K562 (cell line): Measurements from ENCODE around the gene IDUA. TPM values are rescaled to one million over a fixed set of nuclear protein-coding genes. Genes with fewer than 3 reads are reported as not detected.

Source experiments
- ATAC-seq: fragments of 200-7000 bp; cut with Tn5 transposase; 3 replicates; pipeline ENCODE4 v1.9.1; 2020; ENCODE audit warnings: moderate library complexity
- BruUV-seq: library from RNA; stranded (reverse); fragments of 400-500 nt; replicated peaks from 2 replicates; lab custom pipeline; 2021; lab: Mats Ljungman, UMichigan
- CTCF ChIA-PET: fragments of 300-600 bp; formaldehyde crosslinking; extraction: SDS; loops from one replicate; lab custom pipeline; 2021; ENCODE audit warnings: low intra/inter-chr PET ratio; lab: Yijun Ruan, JAX
- POLR2A ChIA-PET: fragments of 300-600, 350-650 bp; sonication (Branson Sonifier 250); formaldehyde crosslinking; extraction: SDS; loops from one replicate; lab custom pipeline; 2021; ENCODE audit warnings: antibody characterized with exemption, inconsistent platforms; lab: Yijun Ruan, JAX
- DNase-seq, 4 experiments: peaks; one replicate each; pipeline versions ENCODE4 v3.0.0 to v3.0.0-alpha.2; 2011 to 2018; ENCODE audit warnings: low spot score in 3 of 4, mixed read lengths in 3 of 4; ENCODE audit errors: extremely low read depth in 1 of 4
- FAIRE-seq: peaks from 2 replicates; lab custom pipeline; 2011; peaks lifted over from hg19 to GRCh38; lab: Jason Lieb, UNC
- H2AFZ ChIP-seq: 2 replicates; pipeline ENCODE4 v1.6.0; 2011; ENCODE audit warnings: low read depth, low read length, control low read depth, inconsistent platforms
- H3K27ac ChIP-seq: fragments of 200-600 bp; 3 replicates; pipeline ENCODE4 v1.8.0; 2011; ENCODE audit warnings: low read depth, mild to moderate bottlenecking, control low read depth, inconsistent platforms, low read length, moderate library complexity, mixed read lengths; ENCODE audit errors: extremely low read depth
- H3K27me3 ChIP-seq, 2 experiments: fragments of 300-600 bp in 1 of 2; 2 replicates in 1 of 2; 3 replicates in 1 of 2; pipeline versions ENCODE4 v1.6.0 to v1.8.0; 2011; ENCODE audit warnings: inconsistent platforms in 2 of 2, low read length in 2 of 2, mild to moderate bottlenecking in 1 of 2, mixed read lengths in 1 of 2, moderate library complexity in 1 of 2; ENCODE audit not compliant: control insufficient read depth in 2 of 2, insufficient read depth in 2 of 2
- H3K36me3 ChIP-seq: fragments of 300-600 bp; 3 replicates; pipeline ENCODE4 v1.8.0; 2011; ENCODE audit warnings: mild to moderate bottlenecking, low read length, inconsistent platforms; ENCODE audit not compliant: control insufficient read depth, insufficient read depth
- H3K4me1 ChIP-seq, 2 experiments: fragments of 200-600 bp in 1 of 2; replicated peaks in 1 of 2; 2 replicates in 1 of 2; 3 replicates in 1 of 2; pipeline versions ENCODE4 v1.5.1 to v1.8.0; 2011; ENCODE audit warnings: inconsistent platforms in 2 of 2, low read length in 2 of 2, mild to moderate bottlenecking in 1 of 2, mixed read lengths in 1 of 2, moderate library complexity in 1 of 2; ENCODE audit not compliant: control insufficient read depth in 2 of 2, insufficient read depth in 2 of 2
- H3K4me2 ChIP-seq: 2 replicates; pipeline ENCODE4 v1.6.1; 2011; ENCODE audit warnings: low read length, control low read depth, inconsistent platforms, mixed read lengths; ENCODE audit not compliant: insufficient read depth
- H3K4me3 ChIP-seq: fragments of 200-600 bp; sonication (generic), shearing (Covaris generic); 2 replicates; pipeline ENCODE4 v1.5.1; 2016; ENCODE audit warnings: control low read depth, inconsistent platforms
- H3K79me2 ChIP-seq: fragments of 200-600 bp; 3 replicates; pipeline ENCODE4 v1.8.0; 2011; ENCODE audit warnings: low read length, inconsistent platforms; ENCODE audit not compliant: control insufficient read depth, insufficient read depth
- H3K9ac ChIP-seq, 2 experiments: 2 replicates each; pipeline versions ENCODE4 v1.6.0 to v1.6.1; 2011; ENCODE audit warnings: low read depth in 2 of 2, low read length in 2 of 2, control low read depth in 1 of 2, inconsistent platforms in 1 of 2, mild to moderate bottlenecking in 1 of 2, mixed read lengths in 1 of 2; ENCODE audit not compliant: insufficient read depth in 1 of 2
- H3K9me1 ChIP-seq: one replicate; pipeline ENCODE4 v1.6.0; 2011; ENCODE audit warnings: inconsistent platforms, mild to moderate bottlenecking, low read length, moderate library complexity; ENCODE audit not compliant: control insufficient read depth, insufficient read depth
- H3K9me3 ChIP-seq: replicated peaks from 2 replicates; pipeline ENCODE4 v1.5.1; 2011; ENCODE audit warnings: low read depth, low read length, inconsistent platforms; ENCODE audit not compliant: control insufficient read depth, insufficient read depth
- H4K20me1 ChIP-seq: replicated peaks from 2 replicates; pipeline ENCODE4 v1.6.1; 2011; ENCODE audit warnings: low read length, inconsistent platforms, mixed read lengths; ENCODE audit not compliant: control insufficient read depth, insufficient read depth
- CBX8 ChIP-seq: fragments of 200-600 bp; sonication (generic); IDR thresholded peaks from 2 replicates; pipeline ENCODE4 v1.6.1; 2012; ENCODE audit warnings: borderline replicate concordance, mixed run types, low read depth, mild to moderate bottlenecking, moderate library complexity, mixed read lengths, low read length, control low read depth, inconsistent platforms; ENCODE audit not compliant: poor library complexity, severe bottlenecking; ENCODE audit errors: extremely low read depth
- CCAR2 ChIP-seq: fragments of 200-400 bp; formaldehyde crosslinking; IDR thresholded peaks from 2 replicates; pipeline ENCODE4 v1.6.1; 2017; ENCODE audit warnings: mild to moderate bottlenecking, low read depth, low read length
- ELF4 ChIP-seq: fragments of 450-650 bp; formaldehyde crosslinking; IDR thresholded peaks from 2 replicates; pipeline ENCODE4 v1.4.0; 2022; ENCODE audit warnings: missing genetic modification characterization
- MAZ ChIP-seq, 2 experiments: fragments of 450-650 bp in 1 of 2; sonication (generic) in 1 of 2; formaldehyde crosslinking; IDR thresholded peaks in 1 of 2; conservative IDR thresholded peaks in 1 of 2; 2 replicates each; pipeline versions ENCODE4 v1.4.0 to v1.5.0; 2020; ENCODE audit warnings: mild to moderate bottlenecking in 1 of 2, missing genetic modification reagents in 1 of 2
- NR2C2 ChIP-seq, 2 experiments: fragments of 200-800 bp in 1 of 2; sonication (Bioruptor generic) in 1 of 2; sonication (generic) in 1 of 2; formaldehyde crosslinking in 1 of 2; IDR thresholded peaks; 2 replicates each; pipeline versions ENCODE4 v1.6.1 to v1.8.0; 2016 to 2022; ENCODE audit warnings: mild to moderate bottlenecking in 1 of 2, missing compliant biosample characterization in 1 of 2, missing genetic modification characterization in 1 of 2, missing genetic modification reagents in 1 of 2
- TSC22D4 ChIP-seq: fragments of 450-650 bp; IDR thresholded peaks from 2 replicates; pipeline ENCODE4 v1.6.1; 2016; ENCODE audit warnings: missing genetic modification characterization, missing biosample characterization, control low read depth
- YY1 ChIP-seq, 3 experiments: IDR thresholded peaks; 2 replicates each; pipeline ENCODE4 v1.6.1; 2011; ENCODE audit warnings: low read length in 2 of 3, mild to moderate bottlenecking in 2 of 3, moderate library complexity in 2 of 3, borderline replicate concordance in 1 of 3, control low read depth in 1 of 3, low read depth in 1 of 3; ENCODE audit not compliant: insufficient read depth in 3 of 3, insufficient replicate concordance in 2 of 3, control insufficient read depth in 1 of 3, insufficient read length in 1 of 3; ENCODE audit errors: extremely low read depth in 1 of 3
- ZNF146 ChIP-seq: IDR thresholded peaks from one replicate; pipeline ENCODE4 v1.6.1; 2018; ENCODE audit warnings: missing compliant biosample characterization; ENCODE audit not compliant: unreplicated experiment
- ZNF232 ChIP-seq: sonication (generic); formaldehyde crosslinking; IDR thresholded peaks from 2 replicates; pipeline ENCODE4 v1.8.0; 2022; ENCODE audit warnings: mild to moderate bottlenecking, missing genetic modification reagents
- WGBS: fragments of 100-300 bp; shearing (Covaris generic); methylation state at CpG from one replicate; pipeline ENCODE4 v1.1.6; 2016; ENCODE audit warnings: low coverage, mixed read lengths; ENCODE audit not compliant: insufficient coverage; ENCODE audit errors: missing lambda C conversion rate; 5-methylcytosine and 5-hydroxymethylcytosine counted together
- in situ Hi-C: fragments of 300-500 bp; cut with MboI; formaldehyde crosslinking; loops from 4 replicates; pipeline ENCODE4 v1.15.0; 2018; ENCODE audit warnings: inconsistent platforms, mixed read lengths
- intact Hi-C: fragments of 100-400 bp; cut with micrococcal nuclease; formaldehyde crosslinking; loops from 2 replicates; pipeline ENCODE4 v1.14.2; 2022
- polyA plus RNA-seq, 8 experiments: library from polyadenylated mRNA; depleted of rRNA in 4 of 8; stranded (reverse) in 5 of 8; unstranded in 3 of 8; fragments of >200 nt; fragmentation: Nextera tagmentation in 2 of 8; fragmentation: Illumina TruSeq in 1 of 8; extraction: Ambion mirVana in 2 of 8; extraction: Trizol in 1 of 8; gene quantifications; 2 replicates each; pipeline versions ENCODE4 v1.2.1 to v1.2.3, GENCODE V29; 2011 to 2014; ENCODE audit warnings: inconsistent platforms in 1 of 8, missing spikeins in 1 of 8
- total RNA-seq, 7 experiments: library from RNA; depleted of rRNA in 6 of 7; stranded (reverse); fragments of >200 nt in 6 of 7; fragmentation: Illumina TruSeq in 2 of 7; extraction: Trizol in 2 of 7; gene quantifications; 2 replicates each; pipeline versions ENCODE4 v1.2.1 to v1.2.3, GENCODE V29; 2011 to 2021; ENCODE audit warnings: low replicate concordance in 1 of 7
- TF ChIP-seq, protein P1 (sequence below), 2 experiments: fragments of 450-650 bp in 1 of 2; sonication (generic) in 1 of 2; formaldehyde crosslinking in 1 of 2; IDR thresholded peaks; 2 replicates each; pipeline versions ENCODE4 v1.7.1 to v1.9.0; 2016 to 2022; ENCODE audit warnings: inconsistent platforms in 1 of 2, mild to moderate bottlenecking in 1 of 2, missing genetic modification reagents in 1 of 2

Gene IDUA
- total and polyA plus RNA-seq, 9 of the 15 experiments (the other 6 are each of a cell fraction or from before 2014, with no cell fraction given), result 0.04 to 16.1 (median 1.2) TPM

DNA sequence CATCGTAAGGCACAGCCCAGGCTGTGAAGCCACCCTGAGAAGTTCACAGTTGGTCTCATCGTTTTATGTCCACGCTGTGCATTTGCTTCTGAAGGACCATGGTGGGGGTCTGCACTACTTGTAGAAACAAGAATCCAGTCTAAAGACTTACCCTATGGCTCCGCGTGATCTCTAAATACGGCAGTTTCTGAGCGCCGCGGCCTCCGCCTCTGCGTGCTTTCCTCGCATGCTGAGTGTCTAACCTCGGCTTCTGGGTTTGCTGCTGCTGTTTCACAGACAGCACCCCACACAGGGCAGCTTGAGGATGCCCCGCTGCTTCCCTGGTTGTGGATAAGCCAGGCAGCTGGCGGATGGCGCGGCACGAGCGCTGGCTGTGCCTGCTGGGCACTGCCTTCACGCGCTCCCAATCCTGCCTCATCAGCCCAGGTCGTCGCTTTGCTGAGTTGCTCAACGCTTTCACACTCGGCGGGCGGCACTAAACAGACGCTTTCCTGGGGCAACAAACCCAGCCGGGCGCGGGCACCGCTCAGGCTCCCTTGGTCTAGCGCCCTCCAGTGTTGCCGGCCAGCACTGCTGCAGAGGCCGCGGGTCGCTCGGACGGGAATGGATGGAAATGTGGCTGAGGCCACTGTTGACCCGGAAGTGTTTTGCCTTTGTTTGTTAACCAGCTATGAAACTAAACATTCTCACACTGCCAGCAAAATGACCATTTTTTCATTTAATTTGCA lies 63.8 kb downstream of the IDUA start:
- Histone ChIP-seq H3K9me3 (peaks cover 3% of the 10 kb centered on the region), H3K9ac (no peak overlapping the region), H3K4me1 (peaks cover 3 to 40% of the 10 kb centered on the region in 2 experiments; a peak in 2 of 5 replicates), H3K9me1 (no peaks in the 10 kb centered on the region), H3K4me3 (no peak overlapping the region), H3K27me3 (peaks cover 35 to 69% of the 10 kb centered on the region in 2 experiments), H3K4me2 (no peak overlapping the region), H4K20me1 (no peaks in the 10 kb centered on the region), H3K36me3 (no peaks in the 10 kb centered on the region), H3K79me2 (no peaks in the 10 kb centered on the region), H3K27ac (no peak overlapping the region), H2AFZ (no peak overlapping the region)
- no peak for FAIRE-seq
- ChIA-PET POLR2A (no interaction called here), CTCF (no interaction called here)
- in situ Hi-C loops (no loop called here), intact Hi-C loops (no loop called here)
- BruUV-seq, result no TSS peak
- peak; percentile 58 for ATAC-seq
- peak in 2 of 4 experiments; percentile 20 to 37 for DNase-seq
- WGBS, result 55% methylated on average over 34 of the region's 40 CpGs
- TF ChIP-seq MAZ (CRISPR knock-in tag; conservative IDR thresholded peaks at IDR 0.05 in 1 of 2, IDR thresholded peaks at IDR 0.05 in 1 of 2), result no peak
- no peak for TF ChIP-seq CBX8
- no peak for TF ChIP-seq TSC22D4
- no peak for TF ChIP-seq ELF4
- peak; percentile 91 for TF ChIP-seq NR2C2 (CRISPR knock-in tag; IDR thresholded peaks at IDR 0.05)
- peak; percentile 61; the same call in 1 of the 2 replicates for TF ChIP-seq NR2C2 (tag; IDR thresholded peaks at IDR 0.05)
- TF ChIP-seq, protein P1, sequence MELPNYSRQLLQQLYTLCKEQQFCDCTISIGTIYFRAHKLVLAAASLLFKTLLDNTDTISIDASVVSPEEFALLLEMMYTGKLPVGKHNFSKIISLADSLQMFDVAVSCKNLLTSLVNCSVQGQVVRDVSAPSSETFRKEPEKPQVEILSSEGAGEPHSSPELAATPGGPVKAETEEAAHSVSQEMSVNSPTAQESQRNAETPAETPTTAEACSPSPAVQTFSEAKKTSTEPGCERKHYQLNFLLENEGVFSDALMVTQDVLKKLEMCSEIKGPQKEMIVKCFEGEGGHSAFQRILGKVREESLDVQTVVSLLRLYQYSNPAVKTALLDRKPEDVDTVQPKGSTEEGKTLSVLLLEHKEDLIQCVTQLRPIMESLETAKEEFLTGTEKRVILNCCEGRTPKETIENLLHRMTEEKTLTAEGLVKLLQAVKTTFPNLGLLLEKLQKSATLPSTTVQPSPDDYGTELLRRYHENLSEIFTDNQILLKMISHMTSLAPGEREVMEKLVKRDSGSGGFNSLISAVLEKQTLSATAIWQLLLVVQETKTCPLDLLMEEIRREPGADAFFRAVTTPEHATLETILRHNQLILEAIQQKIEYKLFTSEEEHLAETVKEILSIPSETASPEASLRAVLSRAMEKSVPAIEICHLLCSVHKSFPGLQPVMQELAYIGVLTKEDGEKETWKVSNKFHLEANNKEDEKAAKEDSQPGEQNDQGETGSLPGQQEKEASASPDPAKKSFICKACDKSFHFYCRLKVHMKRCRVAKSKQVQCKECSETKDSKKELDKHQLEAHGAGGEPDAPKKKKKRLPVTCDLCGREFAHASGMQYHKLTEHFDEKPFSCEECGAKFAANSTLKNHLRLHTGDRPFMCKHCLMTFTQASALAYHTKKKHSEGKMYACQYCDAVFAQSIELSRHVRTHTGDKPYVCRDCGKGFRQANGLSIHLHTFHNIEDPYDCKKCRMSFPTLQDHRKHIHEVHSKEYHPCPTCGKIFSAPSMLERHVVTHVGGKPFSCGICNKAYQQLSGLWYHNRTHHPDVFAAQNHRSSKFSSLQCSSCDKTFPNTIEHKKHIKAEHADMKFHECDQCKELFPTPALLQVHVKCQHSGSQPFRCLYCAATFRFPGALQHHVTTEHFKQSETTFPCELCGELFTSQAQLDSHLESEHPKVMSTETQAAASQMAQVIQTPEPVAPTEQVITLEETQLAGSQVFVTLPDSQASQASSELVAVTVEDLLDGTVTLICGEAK (IDR thresholded peaks at IDR 0.05), result 0 out of 2 replicates have a peak, but pooled peaks have one; percentile 32
- TF ChIP-seq, protein P1 (CRISPR knock-in tag; IDR thresholded peaks at IDR 0.05), result no peak
- peak in 1 of 3 experiments; percentile 20 for TF ChIP-seq YY1 (IDR thresholded peaks at IDR 0.05; ENCODE audit: borderline replicate concordance in 1 of 3, control insufficient read depth in 1 of 3, extremely low read depth in 1 of 3, insufficient read depth in 3 of 3, insufficient read length in 1 of 3, insufficient replicate concordance in 2 of 3, low read depth in 1 of 3, low read length in 2 of 3)
- TF ChIP-seq CCAR2, result no peak
- TF ChIP-seq ZNF146, result no peak
- no peak for TF ChIP-seq ZNF232 (CRISPR knock-in tag)
